WTC11 (cell line): ENCODE data around the gene WDR38. TPM values are rescaled to one million over a fixed set of nuclear protein-coding genes. Genes with fewer than 3 reads are reported as not detected.

Experiments
- ATAC-seq: fragments of 200-7000 bp; cut with Tn5 transposase; 2 replicates; pipeline ENCODE4 v1.10.0; 2021; ENCODE audit warnings: mild to moderate bottlenecking, moderate library complexity
- CTCF ChIA-PET: fragments of 300-600 bp; sonication (Branson Sonifier 250); formaldehyde crosslinking; loops from one replicate; lab custom pipeline; 2021; ENCODE audit warnings: antibody characterized with exemption; lab: Charles Lee
- POLR2A ChIA-PET: fragments of 350-600 bp; sonication (Branson Sonifier 250); formaldehyde crosslinking; loops from one replicate; lab custom pipeline; 2021; ENCODE audit warnings: antibody characterized with exemption; lab: Charles Lee
- DNase-seq: peaks from one replicate; pipeline ENCODE4 v3.0.0; 2021; ENCODE audit warnings: low spot score
- H3K27ac Mint-ChIP-seq: 2 replicates; pipeline ENCODE4 v1.8.0; 2021; ENCODE audit warnings: mixed read lengths
- H3K27me3 Mint-ChIP-seq: 2 replicates; pipeline ENCODE4 v1.8.0; 2021; ENCODE audit warnings: low read depth, mild to moderate bottlenecking, moderate library complexity, mixed read lengths
- H3K36me3 Mint-ChIP-seq: 2 replicates; pipeline ENCODE4 v1.8.0; 2021; ENCODE audit warnings: mixed read lengths
- H3K4me1 Mint-ChIP-seq: 2 replicates; pipeline ENCODE4 v1.8.0; 2022; ENCODE audit warnings: mixed read lengths
- H3K4me3 Mint-ChIP-seq: 2 replicates; pipeline ENCODE4 v1.8.0; 2021; ENCODE audit warnings: mild to moderate bottlenecking, moderate library complexity, mixed read lengths
- H3K9me3 Mint-ChIP-seq: 2 replicates; pipeline ENCODE4 v1.8.0; 2021; ENCODE audit warnings: mixed read lengths
- ESRRA ChIP-seq: sonication (generic); formaldehyde crosslinking; IDR thresholded peaks from 2 replicates; pipeline ENCODE4 v1.8.1; 2022; ENCODE audit warnings: mild to moderate bottlenecking, missing genetic modification reagents, borderline replicate concordance
- FOXK1 ChIP-seq: sonication (generic); formaldehyde crosslinking; IDR thresholded peaks from 2 replicates; pipeline ENCODE4 v1.8.0; 2022; ENCODE audit warnings: mild to moderate bottlenecking, moderate library complexity, missing genetic modification reagents
- FOXP1 ChIP-seq: sonication (generic); formaldehyde crosslinking; IDR thresholded peaks from 2 replicates; pipeline ENCODE4 v1.8.0; 2022; ENCODE audit warnings: missing genetic modification reagents, mild to moderate bottlenecking, moderate library complexity, borderline replicate concordance
- GABPB1 ChIP-seq: sonication (generic); formaldehyde crosslinking; IDR thresholded peaks from 2 replicates; pipeline ENCODE4 v1.8.1; 2023; ENCODE audit warnings: mild to moderate bottlenecking, missing genetic modification reagents
- MYBL2 ChIP-seq: sonication (generic); formaldehyde crosslinking; IDR thresholded peaks from 2 replicates; pipeline ENCODE4 v1.8.1; 2023; ENCODE audit warnings: mild to moderate bottlenecking, moderate library complexity, missing genetic modification reagents
- NFYB ChIP-seq: sonication (generic); formaldehyde crosslinking; conservative IDR thresholded peaks from 2 replicates; pipeline ENCODE4 v1.8.0; 2022; ENCODE audit warnings: low read depth, missing genetic modification reagents
- PRRX2 ChIP-seq: fragments of 250-450 bp; sonication (Bioruptor Pico); IDR thresholded peaks from 2 replicates; pipeline ENCODE4 v1.8.0; 2021; ENCODE audit warnings: mild to moderate bottlenecking
- SMAD3 ChIP-seq: sonication (generic); formaldehyde crosslinking; IDR thresholded peaks from 2 replicates; pipeline ENCODE4 v1.8.0; 2022; ENCODE audit warnings: missing genetic modification reagents, mild to moderate bottlenecking, borderline replicate concordance
- SMAD4 ChIP-seq: sonication (generic); formaldehyde crosslinking; IDR thresholded peaks from 2 replicates; pipeline ENCODE4 v1.8.0; 2022; ENCODE audit warnings: mild to moderate bottlenecking, missing genetic modification reagents
- total RNA-seq: library from RNA; stranded (reverse); gene quantifications from 3 replicates; pipeline ENCODE4 v1.2.3, GENCODE V29; 2021
- TF ChIP-seq, protein P1 (sequence below): sonication (generic); formaldehyde crosslinking; IDR thresholded peaks from 2 replicates; pipeline ENCODE4 v1.8.0; 2022; ENCODE audit warnings: mild to moderate bottlenecking, missing genetic modification reagents
- TF ChIP-seq, protein P2 (sequence below): sonication (generic); formaldehyde crosslinking; conservative IDR thresholded peaks from 2 replicates; pipeline ENCODE4 v1.8.1; 2022; ENCODE audit warnings: mild to moderate bottlenecking, missing genetic modification reagents
- TF ChIP-seq, protein P3 (sequence below): sonication (generic); formaldehyde crosslinking; IDR thresholded peaks from 2 replicates; pipeline ENCODE4 v1.8.1; 2022; ENCODE audit warnings: low read depth, mild to moderate bottlenecking, moderate library complexity, missing genetic modification reagents, borderline replicate concordance
- TF ChIP-seq, protein P4 (sequence below): sonication (generic); formaldehyde crosslinking; IDR thresholded peaks from 2 replicates; pipeline ENCODE4 v1.8.0; 2022; ENCODE audit warnings: missing genetic modification reagents
- TF ChIP-seq, protein P5 (sequence below): sonication (generic); formaldehyde crosslinking; conservative IDR thresholded peaks from 2 replicates; pipeline ENCODE4 v1.8.1; 2023; ENCODE audit warnings: mild to moderate bottlenecking, low read depth, missing genetic modification reagents, moderate library complexity
- TF ChIP-seq, protein P6 (sequence below): fragments of 200-600 bp; IDR thresholded peaks from 2 replicates; pipeline ENCODE4 v1.8.0; 2022; ENCODE audit warnings: antibody characterized with exemption
- TF ChIP-seq, protein P7 (sequence below): sonication (generic); formaldehyde crosslinking; IDR thresholded peaks from 2 replicates; pipeline ENCODE4 v1.8.1; 2022; ENCODE audit warnings: low read depth, missing genetic modification reagents, borderline replicate concordance
- TF ChIP-seq, protein P8 (sequence below): fragments of 250-450 bp; sonication (Bioruptor Pico); IDR thresholded peaks from 2 replicates; pipeline ENCODE4 v2.1.2; 2022; ENCODE audit warnings: mild to moderate bottlenecking, moderate library complexity

The WDR38 gene
- total RNA-seq, 1 experiment from 2014 or later, result not detected

DNA sequence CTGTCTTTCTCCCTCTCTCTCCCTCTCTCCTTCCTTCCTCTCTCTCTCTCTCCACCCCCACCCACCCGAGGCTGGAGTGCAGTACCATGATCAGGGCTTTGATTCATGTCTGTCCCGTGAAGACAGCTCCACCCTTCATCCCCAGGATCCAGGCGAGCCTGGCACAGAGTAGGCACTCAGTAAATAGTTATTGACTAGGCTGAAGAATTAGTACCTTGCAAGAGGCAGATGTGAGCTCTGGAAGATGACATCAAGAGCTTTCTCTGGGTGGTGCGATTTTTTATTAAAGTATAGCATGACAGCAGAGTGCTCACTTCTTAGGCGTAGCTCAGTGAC lies 24.0 kb upstream of the WDR38 start:
- peaks cover 10% of the 10 kb centered on the region for H3K9me3 Mint-ChIP-seq
- H3K27ac Mint-ChIP-seq, result no peak overlapping the region
- DNase-seq (no peak), ATAC-seq (no peak)
- CTCF ChIA-PET, result interaction anchor here (0.6 to 5.8 kb wide), 12 partner anchors 10 to 213 kb away, joined by 3 to 46 read pairs (median 6); partner anchors contain the start of genes OLFML2A and WDR38
- H3K4me3 Mint-ChIP-seq, result no peak overlapping the region
- peaks cover 8% of the 10 kb centered on the region; the same call in 1 of the 2 replicates for H3K27me3 Mint-ChIP-seq
- POLR2A ChIA-PET, result interaction anchor here (0.8 to 1.5 kb wide), 2 partner anchors 50 to 52 kb away, joined by 3 read pairs; partner anchors contain the start of gene OLFML2A
- peaks cover 3% of the 10 kb centered on the region; the same call in 1 of the 2 replicates for H3K36me3 Mint-ChIP-seq
- H3K4me1 Mint-ChIP-seq, result peaks cover 10% of the 10 kb centered on the region
- TF ChIP-seq PRRX2 (CRISPR knock-in tag) (no peak), GABPB1 (no peak), SMAD4 (CRISPR knock-in tag) (no peak), FOXK1 (CRISPR knock-in tag) (no peak), MYBL2 (CRISPR knock-in tag) (no peak), SMAD3 (CRISPR knock-in tag) (no peak), FOXP1 (no peak), ESRRA (no peak), NFYB (CRISPR knock-in tag) (no peak)
- TF ChIP-seq, protein P1, sequence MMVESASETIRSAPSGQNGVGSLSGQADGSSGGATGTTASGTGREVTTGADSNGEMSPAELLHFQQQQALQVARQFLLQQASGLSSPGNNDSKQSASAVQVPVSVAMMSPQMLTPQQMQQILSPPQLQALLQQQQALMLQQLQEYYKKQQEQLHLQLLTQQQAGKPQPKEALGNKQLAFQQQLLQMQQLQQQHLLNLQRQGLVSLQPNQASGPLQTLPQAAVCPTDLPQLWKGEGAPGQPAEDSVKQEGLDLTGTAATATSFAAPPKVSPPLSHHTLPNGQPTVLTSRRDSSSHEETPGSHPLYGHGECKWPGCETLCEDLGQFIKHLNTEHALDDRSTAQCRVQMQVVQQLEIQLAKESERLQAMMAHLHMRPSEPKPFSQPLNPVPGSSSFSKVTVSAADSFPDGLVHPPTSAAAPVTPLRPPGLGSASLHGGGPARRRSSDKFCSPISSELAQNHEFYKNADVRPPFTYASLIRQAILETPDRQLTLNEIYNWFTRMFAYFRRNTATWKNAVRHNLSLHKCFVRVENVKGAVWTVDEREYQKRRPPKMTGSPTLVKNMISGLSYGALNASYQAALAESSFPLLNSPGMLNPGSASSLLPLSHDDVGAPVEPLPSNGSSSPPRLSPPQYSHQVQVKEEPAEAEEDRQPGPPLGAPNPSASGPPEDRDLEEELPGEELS (CRISPR knock-in tag), result no peak
- TF ChIP-seq, protein P2, sequence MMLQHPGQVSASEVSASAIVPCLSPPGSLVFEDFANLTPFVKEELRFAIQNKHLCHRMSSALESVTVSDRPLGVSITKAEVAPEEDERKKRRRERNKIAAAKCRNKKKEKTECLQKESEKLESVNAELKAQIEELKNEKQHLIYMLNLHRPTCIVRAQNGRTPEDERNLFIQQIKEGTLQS, result no peak
- TF ChIP-seq, protein P3, sequence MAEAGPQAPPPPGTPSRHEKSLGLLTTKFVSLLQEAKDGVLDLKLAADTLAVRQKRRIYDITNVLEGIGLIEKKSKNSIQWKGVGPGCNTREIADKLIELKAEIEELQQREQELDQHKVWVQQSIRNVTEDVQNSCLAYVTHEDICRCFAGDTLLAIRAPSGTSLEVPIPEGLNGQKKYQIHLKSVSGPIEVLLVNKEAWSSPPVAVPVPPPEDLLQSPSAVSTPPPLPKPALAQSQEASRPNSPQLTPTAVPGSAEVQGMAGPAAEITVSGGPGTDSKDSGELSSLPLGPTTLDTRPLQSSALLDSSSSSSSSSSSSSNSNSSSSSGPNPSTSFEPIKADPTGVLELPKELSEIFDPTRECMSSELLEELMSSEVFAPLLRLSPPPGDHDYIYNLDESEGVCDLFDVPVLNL (CRISPR knock-in tag), result no peak
- TF ChIP-seq, protein P4, sequence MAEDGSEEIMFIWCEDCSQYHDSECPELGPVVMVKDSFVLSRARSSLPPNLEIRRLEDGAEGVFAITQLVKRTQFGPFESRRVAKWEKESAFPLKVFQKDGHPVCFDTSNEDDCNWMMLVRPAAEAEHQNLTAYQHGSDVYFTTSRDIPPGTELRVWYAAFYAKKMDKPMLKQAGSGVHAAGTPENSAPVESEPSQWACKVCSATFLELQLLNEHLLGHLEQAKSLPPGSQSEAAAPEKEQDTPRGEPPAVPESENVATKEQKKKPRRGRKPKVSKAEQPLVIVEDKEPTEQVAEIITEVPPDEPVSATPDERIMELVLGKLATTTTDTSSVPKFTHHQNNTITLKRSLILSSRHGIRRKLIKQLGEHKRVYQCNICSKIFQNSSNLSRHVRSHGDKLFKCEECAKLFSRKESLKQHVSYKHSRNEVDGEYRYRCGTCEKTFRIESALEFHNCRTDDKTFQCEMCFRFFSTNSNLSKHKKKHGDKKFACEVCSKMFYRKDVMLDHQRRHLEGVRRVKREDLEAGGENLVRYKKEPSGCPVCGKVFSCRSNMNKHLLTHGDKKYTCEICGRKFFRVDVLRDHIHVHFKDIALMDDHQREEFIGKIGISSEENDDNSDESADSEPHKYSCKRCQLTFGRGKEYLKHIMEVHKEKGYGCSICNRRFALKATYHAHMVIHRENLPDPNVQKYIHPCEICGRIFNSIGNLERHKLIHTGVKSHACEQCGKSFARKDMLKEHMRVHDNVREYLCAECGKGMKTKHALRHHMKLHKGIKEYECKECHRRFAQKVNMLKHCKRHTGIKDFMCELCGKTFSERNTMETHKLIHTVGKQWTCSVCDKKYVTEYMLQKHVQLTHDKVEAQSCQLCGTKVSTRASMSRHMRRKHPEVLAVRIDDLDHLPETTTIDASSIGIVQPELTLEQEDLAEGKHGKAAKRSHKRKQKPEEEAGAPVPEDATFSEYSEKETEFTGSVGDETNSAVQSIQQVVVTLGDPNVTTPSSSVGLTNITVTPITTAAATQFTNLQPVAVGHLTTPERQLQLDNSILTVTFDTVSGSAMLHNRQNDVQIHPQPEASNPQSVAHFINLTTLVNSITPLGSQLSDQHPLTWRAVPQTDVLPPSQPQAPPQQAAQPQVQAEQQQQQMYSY (CRISPR knock-in tag), result no peak
- TF ChIP-seq, protein P5, sequence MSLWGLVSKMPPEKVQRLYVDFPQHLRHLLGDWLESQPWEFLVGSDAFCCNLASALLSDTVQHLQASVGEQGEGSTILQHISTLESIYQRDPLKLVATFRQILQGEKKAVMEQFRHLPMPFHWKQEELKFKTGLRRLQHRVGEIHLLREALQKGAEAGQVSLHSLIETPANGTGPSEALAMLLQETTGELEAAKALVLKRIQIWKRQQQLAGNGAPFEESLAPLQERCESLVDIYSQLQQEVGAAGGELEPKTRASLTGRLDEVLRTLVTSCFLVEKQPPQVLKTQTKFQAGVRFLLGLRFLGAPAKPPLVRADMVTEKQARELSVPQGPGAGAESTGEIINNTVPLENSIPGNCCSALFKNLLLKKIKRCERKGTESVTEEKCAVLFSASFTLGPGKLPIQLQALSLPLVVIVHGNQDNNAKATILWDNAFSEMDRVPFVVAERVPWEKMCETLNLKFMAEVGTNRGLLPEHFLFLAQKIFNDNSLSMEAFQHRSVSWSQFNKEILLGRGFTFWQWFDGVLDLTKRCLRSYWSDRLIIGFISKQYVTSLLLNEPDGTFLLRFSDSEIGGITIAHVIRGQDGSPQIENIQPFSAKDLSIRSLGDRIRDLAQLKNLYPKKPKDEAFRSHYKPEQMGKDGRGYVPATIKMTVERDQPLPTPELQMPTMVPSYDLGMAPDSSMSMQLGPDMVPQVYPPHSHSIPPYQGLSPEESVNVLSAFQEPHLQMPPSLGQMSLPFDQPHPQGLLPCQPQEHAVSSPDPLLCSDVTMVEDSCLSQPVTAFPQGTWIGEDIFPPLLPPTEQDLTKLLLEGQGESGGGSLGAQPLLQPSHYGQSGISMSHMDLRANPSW (CRISPR knock-in tag), result no peak
- TF ChIP-seq, protein P6, sequence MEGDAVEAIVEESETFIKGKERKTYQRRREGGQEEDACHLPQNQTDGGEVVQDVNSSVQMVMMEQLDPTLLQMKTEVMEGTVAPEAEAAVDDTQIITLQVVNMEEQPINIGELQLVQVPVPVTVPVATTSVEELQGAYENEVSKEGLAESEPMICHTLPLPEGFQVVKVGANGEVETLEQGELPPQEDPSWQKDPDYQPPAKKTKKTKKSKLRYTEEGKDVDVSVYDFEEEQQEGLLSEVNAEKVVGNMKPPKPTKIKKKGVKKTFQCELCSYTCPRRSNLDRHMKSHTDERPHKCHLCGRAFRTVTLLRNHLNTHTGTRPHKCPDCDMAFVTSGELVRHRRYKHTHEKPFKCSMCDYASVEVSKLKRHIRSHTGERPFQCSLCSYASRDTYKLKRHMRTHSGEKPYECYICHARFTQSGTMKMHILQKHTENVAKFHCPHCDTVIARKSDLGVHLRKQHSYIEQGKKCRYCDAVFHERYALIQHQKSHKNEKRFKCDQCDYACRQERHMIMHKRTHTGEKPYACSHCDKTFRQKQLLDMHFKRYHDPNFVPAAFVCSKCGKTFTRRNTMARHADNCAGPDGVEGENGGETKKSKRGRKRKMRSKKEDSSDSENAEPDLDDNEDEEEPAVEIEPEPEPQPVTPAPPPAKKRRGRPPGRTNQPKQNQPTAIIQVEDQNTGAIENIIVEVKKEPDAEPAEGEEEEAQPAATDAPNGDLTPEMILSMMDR, result no peak
- TF ChIP-seq, protein P7, sequence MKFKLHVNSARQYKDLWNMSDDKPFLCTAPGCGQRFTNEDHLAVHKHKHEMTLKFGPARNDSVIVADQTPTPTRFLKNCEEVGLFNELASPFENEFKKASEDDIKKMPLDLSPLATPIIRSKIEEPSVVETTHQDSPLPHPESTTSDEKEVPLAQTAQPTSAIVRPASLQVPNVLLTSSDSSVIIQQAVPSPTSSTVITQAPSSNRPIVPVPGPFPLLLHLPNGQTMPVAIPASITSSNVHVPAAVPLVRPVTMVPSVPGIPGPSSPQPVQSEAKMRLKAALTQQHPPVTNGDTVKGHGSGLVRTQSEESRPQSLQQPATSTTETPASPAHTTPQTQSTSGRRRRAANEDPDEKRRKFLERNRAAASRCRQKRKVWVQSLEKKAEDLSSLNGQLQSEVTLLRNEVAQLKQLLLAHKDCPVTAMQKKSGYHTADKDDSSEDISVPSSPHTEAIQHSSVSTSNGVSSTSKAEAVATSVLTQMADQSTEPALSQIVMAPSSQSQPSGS (CRISPR knock-in tag), result no peak
- TF ChIP-seq, protein P8, sequence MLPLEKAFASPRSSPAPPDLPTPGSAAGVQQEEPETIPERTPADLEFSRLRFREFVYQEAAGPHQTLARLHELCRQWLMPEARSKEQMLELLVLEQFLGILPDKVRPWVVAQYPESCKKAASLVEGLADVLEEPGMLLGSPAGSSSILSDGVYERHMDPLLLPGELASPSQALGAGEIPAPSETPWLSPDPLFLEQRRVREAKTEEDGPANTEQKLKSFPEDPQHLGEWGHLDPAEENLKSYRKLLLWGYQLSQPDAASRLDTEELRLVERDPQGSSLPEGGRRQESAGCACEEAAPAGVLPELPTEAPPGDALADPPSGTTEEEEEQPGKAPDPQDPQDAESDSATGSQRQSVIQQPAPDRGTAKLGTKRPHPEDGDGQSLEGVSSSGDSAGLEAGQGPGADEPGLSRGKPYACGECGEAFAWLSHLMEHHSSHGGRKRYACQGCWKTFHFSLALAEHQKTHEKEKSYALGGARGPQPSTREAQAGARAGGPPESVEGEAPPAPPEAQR (CRISPR knock-in tag), result no peak
